Fibroblast of villous mesenchyme (primary cell): ENCODE data around the gene TM4SF1. TPM values are rescaled to one million over a fixed set of nuclear protein-coding genes. Genes with fewer than 3 reads are reported as not detected.

Experiments used
- DNase-seq: peaks from one replicate; pipeline ENCODE4 v3.0.0-alpha.2; 2010; ENCODE audit warnings: low read depth
- H3K4me3 ChIP-seq: 2 replicates; pipeline ENCODE4 v1.5.1; 2011; ENCODE audit warnings: low read depth, mild to moderate bottlenecking, low read length
- total RNA-seq: library from RNA; depleted of rRNA; stranded (reverse); fragments of >200 nt; gene quantifications from 2 replicates; pipeline ENCODE4 v1.2.3, GENCODE V29; 2012
- TF ChIP-seq, protein P1 (sequence below): IDR thresholded peaks from 2 replicates; pipeline ENCODE4 v1.5.1; 2012; ENCODE audit warnings: low read depth, mild to moderate bottlenecking, low read length; ENCODE audit not compliant: insufficient read depth

Gene TM4SF1
- total RNA-seq, 1 donor = 80.3 TPM

DNA sequence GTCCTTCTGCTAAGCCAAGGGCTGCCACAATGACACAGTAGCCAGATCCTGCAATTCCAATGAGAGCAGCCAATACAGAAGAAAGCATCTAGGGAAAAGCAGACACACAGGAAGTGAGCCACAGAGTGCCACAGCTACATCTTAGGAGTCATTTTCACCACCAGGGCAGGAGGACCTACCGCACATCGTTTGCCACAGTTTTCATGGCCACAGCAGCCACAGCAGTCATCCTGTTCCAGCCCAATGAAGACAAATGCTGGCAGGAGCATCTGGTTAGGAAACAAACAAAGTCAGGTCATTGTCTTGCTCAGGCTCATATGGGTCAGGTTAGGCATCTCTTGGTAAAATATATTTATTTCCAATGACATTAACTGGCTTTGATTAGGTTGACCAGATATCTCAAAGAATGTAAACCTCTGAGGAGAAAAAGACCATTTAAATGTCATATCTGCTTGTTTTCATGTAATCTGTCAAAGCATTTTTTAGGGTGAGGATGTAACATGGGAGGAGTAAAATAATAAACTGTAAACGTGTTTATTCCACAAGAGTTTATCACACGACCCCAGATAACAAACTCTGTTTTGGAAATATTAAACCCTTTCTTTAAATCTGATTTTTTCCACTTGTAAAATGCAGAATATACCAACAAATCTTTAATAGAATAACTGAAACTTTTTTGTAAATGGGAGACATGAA lies 1.8 kb downstream of the TM4SF1 start:
- H3K4me3 ChIP-seq = peak overlapping the region; percentile 77
- peak; percentile 45 for DNase-seq
- TF ChIP-seq, protein P1, sequence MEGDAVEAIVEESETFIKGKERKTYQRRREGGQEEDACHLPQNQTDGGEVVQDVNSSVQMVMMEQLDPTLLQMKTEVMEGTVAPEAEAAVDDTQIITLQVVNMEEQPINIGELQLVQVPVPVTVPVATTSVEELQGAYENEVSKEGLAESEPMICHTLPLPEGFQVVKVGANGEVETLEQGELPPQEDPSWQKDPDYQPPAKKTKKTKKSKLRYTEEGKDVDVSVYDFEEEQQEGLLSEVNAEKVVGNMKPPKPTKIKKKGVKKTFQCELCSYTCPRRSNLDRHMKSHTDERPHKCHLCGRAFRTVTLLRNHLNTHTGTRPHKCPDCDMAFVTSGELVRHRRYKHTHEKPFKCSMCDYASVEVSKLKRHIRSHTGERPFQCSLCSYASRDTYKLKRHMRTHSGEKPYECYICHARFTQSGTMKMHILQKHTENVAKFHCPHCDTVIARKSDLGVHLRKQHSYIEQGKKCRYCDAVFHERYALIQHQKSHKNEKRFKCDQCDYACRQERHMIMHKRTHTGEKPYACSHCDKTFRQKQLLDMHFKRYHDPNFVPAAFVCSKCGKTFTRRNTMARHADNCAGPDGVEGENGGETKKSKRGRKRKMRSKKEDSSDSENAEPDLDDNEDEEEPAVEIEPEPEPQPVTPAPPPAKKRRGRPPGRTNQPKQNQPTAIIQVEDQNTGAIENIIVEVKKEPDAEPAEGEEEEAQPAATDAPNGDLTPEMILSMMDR = no peak

DNA sequence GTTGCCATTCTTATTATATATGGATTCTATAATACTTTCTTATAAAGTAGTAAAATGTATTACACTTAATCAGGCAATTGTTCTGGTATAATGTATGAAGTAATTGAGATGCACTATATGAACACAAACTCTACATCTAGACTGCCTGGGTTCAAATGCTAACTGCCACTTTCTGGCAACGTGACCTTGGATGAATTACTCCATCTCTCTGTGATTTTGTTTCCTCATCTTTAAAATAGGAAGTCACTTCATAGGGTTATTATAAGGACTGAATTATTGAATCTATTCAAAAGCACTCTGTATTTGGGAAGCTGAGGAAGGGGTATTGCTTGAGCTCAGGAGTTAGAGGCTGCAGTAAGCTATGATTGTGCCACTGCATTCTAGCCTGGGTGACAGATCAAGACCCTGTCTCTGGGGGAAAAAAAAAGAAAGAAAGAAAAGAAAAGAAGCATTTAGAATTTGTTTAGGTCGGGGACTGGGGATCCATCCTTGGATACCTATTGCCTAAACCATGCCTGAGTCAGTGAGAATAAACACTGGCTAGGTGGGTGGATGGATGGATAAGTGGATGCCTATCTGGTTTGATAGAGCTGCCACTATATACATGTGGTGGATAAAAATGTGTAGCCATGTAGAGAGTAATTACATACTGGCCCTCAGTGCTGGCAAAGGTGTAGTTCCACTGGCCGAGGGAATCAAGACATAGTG lies 2.5 kb downstream of the TM4SF1 start:
- H3K4me3 ChIP-seq = peak overlapping the region; percentile 77
- TF ChIP-seq, protein P1 = no peak
- no peak for DNase-seq

DNA sequence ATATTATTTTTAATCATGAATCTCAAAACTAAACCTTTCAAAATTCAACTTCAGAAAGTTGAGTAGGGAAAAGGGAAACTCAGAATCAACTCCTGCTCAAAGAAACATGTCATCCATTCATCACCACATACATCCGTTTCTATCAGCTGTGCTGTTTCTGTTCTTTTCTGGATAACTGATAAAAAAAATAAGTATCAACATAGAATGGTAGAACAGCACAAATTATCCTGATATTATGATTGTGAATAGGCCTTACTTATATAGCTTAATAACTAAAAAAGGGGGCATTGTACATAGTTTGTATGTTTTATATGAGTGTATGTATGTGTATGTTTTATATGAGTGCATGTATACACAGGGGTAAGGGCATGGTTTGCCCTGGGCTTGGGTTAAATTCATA lies 3.1 kb downstream of the TM4SF1 start:
- H3K4me3 ChIP-seq = no peak overlapping the region
- TF ChIP-seq, protein P1 = no peak
- no peak for DNase-seq

DNA sequence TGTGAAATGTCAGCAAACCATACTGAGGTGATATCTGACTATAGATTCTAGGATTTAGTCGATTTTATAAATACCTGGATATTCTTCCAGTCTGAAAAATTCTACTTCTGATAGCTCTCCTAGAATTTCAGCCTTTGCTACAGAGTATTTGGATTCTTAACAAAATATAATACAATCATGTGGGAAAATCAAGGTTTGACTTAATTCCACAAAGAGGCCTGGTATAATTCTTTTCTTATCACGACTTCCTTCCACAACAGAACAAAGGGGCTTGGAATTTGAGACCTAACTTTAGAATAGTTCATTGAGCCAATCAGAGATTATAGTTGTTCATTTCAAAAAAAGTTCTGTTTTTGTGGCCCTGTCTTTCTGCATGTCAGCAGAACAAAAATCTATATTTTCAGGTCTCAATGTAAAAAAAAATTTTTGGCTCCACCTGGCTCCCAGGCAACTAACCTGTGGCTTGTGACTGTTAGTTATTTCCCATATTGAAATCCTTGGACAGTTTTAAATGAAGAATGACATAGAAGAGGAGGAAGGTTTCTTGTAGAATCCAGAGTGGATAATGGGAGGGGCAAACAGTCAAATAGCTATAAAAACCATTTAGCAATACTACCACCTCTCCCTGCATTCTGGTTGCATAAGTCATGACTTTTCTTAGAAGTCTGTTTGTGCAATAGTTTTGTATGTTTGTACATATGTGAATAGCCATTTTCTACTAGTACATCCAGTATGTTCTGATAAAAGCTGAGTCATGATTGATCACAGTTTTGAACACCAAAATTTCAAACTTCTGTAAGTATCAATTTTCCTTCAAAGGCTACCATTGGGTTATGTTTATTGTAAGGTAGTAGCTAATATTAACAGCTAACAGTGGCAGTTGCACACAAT lies 4.0 kb downstream of the TM4SF1 start:
- TF ChIP-seq, protein P1 = no peak
- H3K4me3 ChIP-seq = no peak overlapping the region
- DNase-seq = peak; percentile 94

DNA sequence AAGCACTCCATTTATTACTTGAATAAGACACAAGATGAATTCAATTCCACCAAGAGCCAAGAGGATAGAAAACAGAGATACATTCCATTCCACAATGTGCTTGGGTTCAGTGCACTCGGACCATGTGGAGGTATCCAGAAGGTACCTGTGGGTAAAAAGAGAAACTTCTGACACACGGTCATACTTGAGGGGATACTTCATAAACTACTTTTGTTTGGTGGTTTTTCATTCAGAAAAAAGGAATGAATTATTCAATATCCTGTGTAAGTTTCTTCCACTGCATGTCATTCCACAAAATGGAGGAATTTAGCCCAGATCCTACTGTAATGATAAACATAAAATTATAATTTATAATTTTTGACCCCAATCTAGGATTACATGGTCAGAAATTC lies 5.7 kb downstream of the TM4SF1 start:
- TF ChIP-seq, protein P1 = no peak
- no peak overlapping the region for H3K4me3 ChIP-seq
- no peak for DNase-seq

DNA sequence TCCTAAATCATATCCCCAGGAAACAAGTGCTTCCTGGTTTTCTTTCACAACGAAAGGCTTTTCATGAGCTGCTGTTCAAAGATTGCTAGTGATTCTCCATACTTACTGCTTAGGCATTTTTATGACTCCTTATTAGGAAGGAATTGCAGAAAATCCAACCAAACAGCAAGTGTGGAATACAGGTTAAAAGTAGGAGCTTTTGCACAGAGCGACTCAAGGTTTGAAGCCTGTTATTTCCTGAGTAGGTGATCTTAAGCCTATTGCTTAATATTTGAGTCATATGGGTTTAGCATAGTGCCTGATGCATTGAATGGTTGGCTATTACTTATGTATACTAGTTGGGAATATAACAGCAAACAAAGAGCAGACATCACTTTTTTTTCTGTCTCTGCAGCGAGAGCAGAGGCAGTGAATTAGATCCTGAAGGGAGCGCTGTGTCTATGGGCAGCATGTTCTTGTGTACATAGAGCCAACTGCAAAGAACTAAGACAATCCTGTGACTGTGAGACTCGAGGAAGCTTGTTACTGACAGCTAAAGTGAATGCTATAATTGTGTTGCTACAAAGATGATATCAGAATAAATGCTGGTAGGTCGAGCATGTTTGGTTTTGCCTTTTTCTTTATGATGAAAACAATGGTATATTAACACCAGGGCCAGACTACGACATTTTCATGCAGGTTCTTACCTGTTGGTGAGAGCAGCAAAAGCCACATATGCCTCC lies 6.3 kb downstream of the TM4SF1 start:
- no peak overlapping the region for H3K4me3 ChIP-seq
- TF ChIP-seq, protein P1 = no peak
- DNase-seq = peak; percentile 67
